Measurements from ENCODE around the gene PES1.
"Not testable (repeated sequence)": the region's sequence is repeated elsewhere in the genome, so short reads cannot be mapped to it uniquely, and the experiment has no call there.

PES1 gene

DNA sequence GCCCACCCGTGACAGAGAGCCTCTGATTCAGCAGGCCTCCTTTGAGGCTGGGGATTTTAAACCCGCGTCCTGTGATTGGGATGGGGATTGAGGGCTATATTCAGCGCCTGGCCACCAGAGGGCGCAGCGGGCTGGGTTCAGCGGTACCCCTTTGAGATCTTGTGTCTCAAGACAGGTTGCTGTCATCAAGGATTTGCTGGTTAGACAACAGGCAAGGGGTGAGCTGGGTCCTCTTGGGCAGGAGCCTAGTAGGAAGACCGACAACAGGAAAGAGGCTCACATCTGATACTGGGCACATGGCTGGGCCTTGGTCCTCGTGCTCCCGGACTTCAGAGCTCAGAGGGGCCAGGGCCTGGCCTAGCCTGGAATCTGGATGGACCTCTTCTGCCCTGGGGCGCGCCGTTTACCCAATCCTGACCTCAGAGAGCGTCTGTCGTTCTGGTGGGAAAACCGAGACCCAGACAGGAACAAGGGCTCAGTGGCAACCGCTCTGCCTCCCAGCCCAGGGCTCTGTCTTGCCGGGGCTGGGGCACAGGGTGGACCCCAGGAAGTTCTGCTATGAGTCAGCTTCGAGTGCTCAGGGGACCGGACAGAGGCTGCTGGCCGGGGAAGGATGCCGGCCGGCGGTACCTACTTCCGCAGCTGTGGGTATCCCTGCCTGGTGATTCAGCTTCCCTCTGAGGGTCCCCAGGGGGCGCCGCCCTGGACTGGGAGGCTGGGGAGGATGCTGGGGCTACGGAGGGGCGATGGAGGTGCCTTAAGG lies 42.9 kb upstream of the PES1 start:
- peak; percentile 93 for TF ChIP-seq CTCF (IDR thresholded peaks at IDR 0.05; ENCODE audit: insufficient read depth, missing control alignments)
- peak; percentile 76 for DNase-seq (ENCODE audit: insufficient read length, low spot score)
- FAIRE-seq: no peak

DNA sequence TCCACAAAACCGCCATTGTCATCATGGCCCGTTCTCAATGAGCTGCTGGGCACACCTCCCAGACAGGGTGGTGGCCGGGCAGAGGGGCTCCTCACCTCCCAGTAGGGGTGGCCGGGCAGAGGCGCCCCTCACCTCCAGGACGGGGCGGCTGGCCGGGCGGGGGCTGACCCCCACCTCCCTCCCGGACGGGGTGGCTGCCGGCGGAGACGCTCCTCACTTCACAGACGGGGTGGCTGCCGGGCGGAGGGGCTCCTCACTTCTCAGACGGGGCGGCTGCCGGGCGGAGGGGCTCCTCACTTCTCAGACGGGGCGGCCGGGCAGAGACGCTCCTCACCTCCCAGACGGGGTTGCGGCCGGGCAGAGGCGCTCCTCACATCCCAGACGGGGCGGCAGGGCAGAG lies 39.8 kb upstream of the PES1 start:
- not testable (repeated sequence) for DNase-seq (ENCODE audit: insufficient read length, low spot score); FAIRE-seq

- no peak for DNase-seq (ENCODE audit: insufficient read length, low spot score)
- TF ChIP-seq CTCF (IDR thresholded peaks at IDR 0.05; ENCODE audit: insufficient read depth, missing control alignments): no peak
- no peak for FAIRE-seq
Observed at GRCh38 chr22:30628491-30628890, 36.8 kb upstream of the PES1 start.

GRCh38 chr22:30627471-30627870 lies 35.8 kb upstream of the PES1 start:
- no peak for TF ChIP-seq CTCF (IDR thresholded peaks at IDR 0.05; ENCODE audit: insufficient read depth, missing control alignments)
- FAIRE-seq: no peak

GRCh38 chr22:30626413-30626812 lies 34.7 kb upstream of the PES1 start:
- no peak for FAIRE-seq
- no peak for DNase-seq (ENCODE audit: insufficient read length, low spot score)
- no peak for TF ChIP-seq CTCF (IDR thresholded peaks at IDR 0.05; ENCODE audit: insufficient read depth, missing control alignments)

More at GRCh38 chr22:30627471-30627870, 35.8 kb upstream of the PES1 start:
- no peak for DNase-seq (ENCODE audit: insufficient read length, low spot score)

DNA sequence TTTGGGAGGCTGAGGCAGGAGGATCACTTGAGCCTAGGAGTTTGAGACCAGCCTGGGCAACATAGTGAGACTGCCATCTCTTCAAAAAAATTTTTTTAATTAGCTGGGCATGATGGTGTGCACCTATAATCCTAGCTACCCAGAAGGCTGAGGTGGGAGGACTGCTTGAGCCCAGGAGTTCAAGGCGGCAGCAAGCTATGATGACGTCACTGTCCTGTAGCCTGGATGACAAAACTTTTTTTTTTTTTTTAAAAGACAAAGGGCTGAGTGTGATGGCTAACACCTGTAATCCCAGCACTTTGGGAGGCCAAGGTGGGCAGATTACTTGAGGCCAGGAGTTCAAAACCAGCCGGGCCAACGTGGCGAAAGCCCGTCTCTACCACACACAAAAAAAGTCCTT lies 28.2 kb upstream of the PES1 start:
- not testable (repeated sequence) for DNase-seq (ENCODE audit: insufficient read length, low spot score); FAIRE-seq

GRCh38 chr22:30617819-30618218 lies 26.1 kb upstream of the PES1 start:
- DNase-seq (ENCODE audit: insufficient read length, low spot score): no peak
- FAIRE-seq: no peak

More at GRCh38 chr22:30617819-30618218, 26.1 kb upstream of the PES1 start:
- TF ChIP-seq CTCF (IDR thresholded peaks at IDR 0.05; ENCODE audit: insufficient read depth, missing control alignments): no peak
